ENCODE measurements around the gene TALDO1.
A peak's percentile ranks its signal among the peaks of the same experiment; 100 is the strongest.

Gene TALDO1

GRCh38 chr11:769887-770641 is 22.8 kb downstream of the TALDO1 start:
- no peak for DNase-seq (ENCODE audit: low spot score)

DNA sequence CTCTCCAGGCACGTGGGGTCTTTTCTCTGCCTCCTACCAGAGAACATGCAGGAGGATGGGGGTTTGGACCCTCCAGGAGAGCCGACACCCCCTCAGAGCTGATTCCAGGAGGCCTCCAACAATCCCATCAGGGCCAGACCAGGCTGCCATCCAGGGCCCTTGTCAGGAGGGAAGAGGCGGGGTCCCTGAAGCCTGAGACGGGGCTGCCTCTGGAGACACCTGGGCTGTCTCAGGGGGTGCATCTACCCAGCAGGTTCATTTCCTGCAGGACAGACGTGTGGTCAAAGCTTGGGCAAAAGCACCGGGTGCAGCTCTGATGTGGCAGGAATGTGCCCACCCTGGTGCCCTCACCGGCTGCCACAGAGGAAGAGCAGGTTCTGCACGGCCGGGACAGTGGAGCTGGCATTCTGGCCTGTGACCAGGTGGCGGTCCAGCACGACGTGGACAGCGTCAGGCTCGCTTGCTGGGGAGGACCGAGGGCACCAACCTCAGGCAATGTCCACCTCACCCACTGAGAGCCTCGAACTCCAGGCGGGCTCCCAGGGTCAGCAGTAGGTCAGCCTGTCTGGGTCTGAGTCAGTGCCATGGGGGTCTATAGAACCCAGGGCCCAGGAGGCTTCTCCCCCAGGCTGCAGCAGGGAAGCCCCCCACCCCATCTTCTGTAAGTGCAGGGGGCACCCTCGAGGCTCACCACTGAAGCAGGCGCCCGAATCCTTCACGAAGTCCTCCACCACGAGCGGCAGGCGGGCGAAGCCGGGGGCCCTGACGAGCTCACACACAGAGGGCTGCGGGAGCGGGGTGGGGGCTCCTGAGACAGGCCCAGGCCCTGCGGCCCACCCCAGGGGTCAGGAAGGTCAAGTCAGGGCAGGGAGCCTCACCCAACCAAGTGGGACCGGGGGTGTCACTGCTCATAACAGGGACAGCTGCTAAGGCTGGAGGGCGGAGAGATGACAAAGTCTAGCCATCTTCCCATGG is 23.7 kb downstream of the TALDO1 start:
- DNase-seq (ENCODE audit: low spot score) = no peak

GRCh38 chr11:771617-772204 is 24.4 kb downstream of the TALDO1 start:
- no peak for DNase-seq (ENCODE audit: low spot score)

GRCh38 chr11:772429-773390 is 25.4 kb downstream of the TALDO1 start:
- no peak for DNase-seq (ENCODE audit: low spot score)

DNA sequence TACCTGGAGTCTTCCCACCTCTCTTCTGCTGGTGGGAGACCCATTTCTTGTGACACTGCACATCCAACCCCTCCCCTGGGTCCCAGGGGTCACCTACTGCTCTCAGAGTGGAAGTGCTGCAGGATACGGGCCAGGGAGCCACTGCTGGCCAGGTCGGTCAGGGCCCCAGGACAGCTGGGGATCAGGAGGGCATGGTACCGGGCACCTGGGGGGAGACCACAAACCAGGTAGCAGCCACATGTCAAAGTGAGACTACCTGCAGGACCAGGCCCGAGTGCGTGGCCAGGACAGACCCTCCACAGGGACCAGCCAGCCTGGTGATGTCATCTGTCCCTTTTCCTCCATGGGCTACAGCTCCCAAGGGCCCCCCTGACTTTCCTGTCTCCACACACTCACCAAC is 26.2 kb downstream of the TALDO1 start:
- DNase-seq (ENCODE audit: low spot score) = no peak

GRCh38 chr11:773830-774229 is 26.6 kb downstream of the TALDO1 start:
- DNase-seq (ENCODE audit: low spot score) = no peak

DNA sequence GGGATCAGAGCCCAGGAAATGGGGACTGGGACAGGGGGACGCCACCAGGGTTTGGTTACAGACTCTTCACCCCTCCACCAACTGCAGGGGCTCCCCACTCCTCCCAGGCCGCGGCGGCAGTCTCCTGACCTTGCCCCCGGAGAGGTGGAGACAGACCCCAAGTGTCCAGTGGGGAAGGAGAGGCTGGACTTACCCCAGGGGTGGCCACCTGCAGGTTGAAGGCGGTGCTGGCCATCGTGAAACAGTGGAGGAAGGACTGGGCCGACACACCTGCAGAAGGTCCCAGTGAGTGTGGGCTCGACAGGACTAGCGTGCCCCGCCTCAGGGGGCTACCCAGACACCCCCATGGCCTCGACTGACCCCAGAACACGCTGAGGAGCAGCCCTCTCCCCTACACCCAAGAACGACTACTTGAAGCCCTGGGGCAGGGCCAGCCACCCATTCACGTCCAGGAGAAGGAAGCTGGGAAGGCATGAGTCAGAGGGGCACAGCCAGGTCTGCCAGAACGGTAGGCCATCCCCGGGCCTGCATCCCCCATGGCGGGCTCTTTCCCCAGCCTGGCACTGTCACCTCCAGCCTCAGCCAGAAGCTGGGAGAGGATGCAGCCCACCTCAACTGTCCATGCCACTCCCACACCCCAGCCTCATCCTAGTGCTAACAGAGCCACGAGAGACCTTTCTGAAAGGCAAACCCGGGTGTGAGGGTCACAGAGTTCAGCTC is 27.8 kb downstream of the TALDO1 start:
- DNase-seq (ENCODE audit: low spot score) = no peak

DNA sequence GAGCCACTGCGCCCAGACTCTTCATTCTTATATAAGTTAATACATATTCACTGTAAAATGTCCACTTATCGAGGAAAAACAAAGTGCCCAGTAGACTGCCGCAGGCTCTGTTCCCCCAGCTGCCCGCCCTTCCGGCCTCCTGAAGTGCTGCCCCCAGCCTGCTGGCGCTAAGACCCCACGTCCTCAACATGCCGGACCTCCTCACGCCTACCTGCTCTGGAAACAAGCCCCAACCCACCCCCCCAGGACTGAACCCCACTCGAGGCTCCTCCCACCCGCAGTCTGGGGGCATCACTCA is 28.9 kb downstream of the TALDO1 start:
- DNase-seq (ENCODE audit: low spot score) = no peak

- DNase-seq (ENCODE audit: low spot score) = peak; percentile 23
Observed at GRCh38 chr11:776561-777287, 29.5 kb downstream of the TALDO1 start.

DNA sequence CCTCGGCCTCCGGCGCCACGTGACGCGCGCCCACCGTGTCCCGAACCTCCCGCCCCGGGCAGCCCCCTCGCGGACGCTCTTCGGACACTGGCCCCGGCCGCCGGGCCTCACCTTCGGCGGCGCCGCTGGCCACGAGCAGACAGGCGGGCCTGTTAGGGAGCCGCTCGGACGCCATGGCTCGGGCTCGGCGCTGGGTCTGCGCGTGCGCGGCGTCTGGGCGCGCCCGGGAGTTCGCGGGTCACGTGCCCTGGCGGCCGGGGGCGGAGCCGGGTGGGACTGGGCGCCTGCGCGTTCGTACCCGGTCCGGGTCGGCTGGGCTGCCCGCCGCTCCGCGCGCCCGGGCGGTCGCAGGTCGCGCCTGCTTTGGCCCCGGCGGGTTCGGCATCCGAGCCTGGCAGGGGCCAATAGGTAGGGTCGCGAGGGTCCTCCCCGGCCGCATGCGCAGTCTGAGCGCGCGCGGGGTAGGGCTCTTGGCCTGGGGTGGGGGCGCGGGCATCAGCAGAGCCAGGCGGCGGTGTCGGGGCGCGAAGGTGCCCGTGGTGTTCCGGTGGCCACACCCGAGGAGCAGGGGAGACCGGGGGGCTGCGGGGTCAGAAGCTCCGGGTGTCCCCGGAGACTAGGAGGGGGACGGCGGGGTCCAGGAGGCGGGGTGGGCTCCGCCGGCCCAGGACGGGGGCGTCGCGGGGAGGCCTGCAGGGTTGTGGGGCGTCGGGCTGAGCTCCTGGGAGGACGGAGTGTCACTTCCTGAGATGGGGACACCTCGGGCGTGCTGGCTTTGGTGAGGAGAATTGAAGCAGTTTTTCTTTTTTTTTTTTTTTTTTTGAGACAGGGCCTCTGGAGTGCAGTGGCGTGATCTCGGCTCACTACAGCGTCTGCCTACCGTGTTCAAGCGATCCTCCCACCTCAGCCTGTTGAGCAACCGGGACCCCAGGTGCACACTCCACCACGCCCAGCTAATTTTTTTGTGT is 30.3 kb downstream of the TALDO1 start, which contains the start of gene GATD1:
GATD1 (minus strand) TSS at position 200 of the 968 bp plus-strand sequence; CDS start at position 175, 25 bp downstream.
- peak; percentile 93 for DNase-seq (ENCODE audit: low spot score)

GRCh38 chr11:778976-779954 is 32.0 kb downstream of the TALDO1 start:
- no peak for DNase-seq (ENCODE audit: low spot score)

DNA sequence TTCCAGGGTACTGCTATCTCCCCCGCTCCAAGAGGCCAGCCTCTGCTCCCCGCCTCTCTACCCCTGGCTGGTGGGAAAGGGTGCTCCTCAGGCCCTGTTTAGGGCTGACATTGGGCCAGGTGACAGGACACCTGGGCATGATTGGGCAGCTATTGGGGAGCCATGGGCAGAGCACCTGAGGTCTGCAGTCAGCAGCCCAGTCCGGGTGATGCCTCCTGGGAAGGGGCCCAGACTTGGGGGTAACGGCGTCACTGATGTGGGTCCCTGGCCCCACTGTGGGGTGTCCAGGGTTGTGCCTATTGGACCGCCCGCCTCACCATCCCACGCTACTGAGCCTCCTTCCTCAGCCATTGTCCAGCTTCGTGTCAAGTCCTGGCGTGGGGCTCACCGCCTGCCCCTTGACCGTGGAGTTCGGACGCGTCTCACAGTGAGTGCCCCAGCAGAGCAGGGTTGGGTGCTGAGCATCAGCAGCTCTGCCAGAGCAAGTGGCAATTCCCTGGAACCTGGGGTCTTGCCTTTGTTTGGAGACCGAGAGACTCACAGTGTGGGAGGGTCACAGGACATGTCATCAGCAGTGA is 32.8 kb downstream of the TALDO1 start:
- no peak for DNase-seq (ENCODE audit: low spot score)

DNA sequence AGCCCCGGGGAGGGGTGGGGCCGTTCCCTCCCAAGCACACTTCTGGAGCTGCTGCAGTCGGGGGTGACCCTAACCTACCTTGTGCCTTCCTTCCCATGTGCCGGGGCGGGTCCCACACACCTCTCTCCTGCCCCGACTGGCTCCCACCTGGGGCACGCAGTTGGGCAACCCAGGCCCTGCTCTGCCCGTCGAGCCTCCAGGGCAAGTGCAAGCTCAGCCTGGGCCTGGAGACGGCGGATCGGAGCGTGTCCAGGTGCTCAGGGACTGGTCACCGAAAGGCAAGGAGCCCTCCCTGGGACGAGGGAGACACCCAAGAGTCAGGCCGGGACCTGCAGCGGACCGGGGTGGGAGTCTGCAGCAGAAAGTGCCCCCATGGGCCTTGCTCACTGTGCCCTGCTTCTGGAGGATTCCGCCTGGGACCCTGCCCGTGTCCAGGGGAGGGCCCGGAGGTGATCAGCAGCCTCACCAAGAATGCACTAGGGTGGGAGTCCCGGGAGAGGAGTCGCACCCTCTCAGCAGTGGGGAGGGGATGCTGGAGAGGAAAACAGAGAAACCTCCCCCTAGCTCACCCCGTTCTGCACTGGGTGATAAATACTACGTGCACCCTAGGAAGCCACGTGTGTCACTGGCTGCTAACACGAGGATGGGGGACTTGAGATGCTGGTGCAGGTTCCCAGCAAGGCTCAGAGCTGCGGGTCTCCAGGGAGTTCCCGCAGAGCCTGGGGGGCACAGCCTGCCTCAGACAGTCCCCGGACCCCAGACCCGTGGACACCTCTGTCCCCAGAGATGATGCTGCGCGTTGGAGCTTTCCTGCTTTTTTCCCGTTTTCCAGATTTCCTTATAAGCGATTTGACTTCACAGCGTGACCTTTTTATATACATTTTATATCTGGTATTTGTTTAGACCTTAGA is 35.3 kb downstream of the TALDO1 start:
- no peak for DNase-seq (ENCODE audit: low spot score)

DNA sequence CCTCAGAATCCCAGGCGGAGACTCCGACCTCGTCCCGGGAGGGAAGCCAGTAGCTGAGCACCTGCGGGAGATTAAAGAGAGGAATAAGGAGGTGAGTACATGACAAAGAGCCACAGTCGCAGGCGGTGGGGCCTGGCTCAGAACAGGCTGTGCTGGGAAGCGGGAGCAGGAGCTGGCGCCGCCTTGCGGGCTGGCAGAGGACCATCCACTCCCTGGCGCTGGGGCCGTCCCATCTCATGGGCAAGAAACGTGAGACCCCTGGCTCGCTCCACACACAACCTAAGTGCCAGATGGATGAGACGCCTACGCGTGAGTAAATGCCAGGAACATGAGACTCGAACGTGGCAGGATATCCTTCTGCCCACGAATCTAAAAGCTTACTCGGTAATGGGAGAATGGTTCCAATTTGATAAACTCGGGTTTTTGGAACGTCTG is 36.3 kb downstream of the TALDO1 start:
- DNase-seq (ENCODE audit: low spot score) = peak; percentile 40

DNA sequence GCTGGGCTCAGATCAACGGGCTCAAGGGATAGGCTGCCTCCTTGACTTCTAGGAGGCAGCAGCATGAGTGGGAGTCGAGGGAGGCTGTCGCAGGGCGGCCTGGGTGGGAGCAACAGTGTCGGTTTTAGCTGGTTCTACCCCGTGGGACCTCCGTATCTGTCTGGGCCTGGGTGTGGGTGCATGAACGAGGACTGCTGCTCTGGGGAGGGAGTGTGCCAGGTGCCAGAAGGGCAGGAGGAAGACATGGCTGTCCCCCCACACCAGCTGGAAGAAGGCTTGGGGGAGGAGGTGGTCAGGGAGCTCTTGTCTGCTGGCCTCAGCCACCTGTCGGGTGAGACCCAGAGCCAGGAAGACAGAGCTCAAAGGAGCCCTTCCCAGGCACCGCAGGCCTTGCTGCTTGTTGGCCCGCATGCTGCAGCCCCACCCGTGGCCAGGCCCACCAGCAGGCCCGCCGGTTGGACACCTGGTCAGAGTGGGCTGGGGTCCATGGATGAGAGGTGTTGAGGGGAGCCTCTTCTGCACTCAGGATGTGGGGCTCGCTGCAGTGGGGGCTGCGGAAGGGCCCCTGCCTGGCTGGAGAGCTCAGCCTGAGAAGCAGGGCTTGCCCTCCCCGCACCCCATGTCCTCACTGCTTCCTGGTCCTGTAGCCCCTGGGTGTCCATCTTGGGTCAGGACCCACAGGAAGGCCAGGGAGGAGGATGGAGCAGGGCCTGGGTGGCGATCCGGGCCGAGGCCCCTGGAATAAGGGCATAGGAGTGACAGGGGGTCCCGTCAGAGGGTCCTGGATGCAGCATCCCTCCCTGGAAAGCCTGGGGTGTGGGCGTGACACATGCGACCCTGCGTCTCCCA is 39.2 kb downstream of the TALDO1 start:
- DNase-seq (ENCODE audit: low spot score) = no peak

Measured in hematopoietic multipotent progenitor cell treated with erythropoietin and hydrocortisone succinate and interleukin-3 and kit ligand, for 15 days (in vitro differentiated cells).